GM18508 (cell line): ENCODE results near the gene B3GNT9.

ENCODE experiments used
- ATAC-seq: cut with Tn5 transposase; IDR thresholded peaks from one replicate; pipeline ENCODE4 v1.9.1; 2021; ENCODE audit warnings: moderate number of reproducible peaks; ENCODE audit not compliant: insufficient read depth, unreplicated experiment

B3GNT9 gene

GRCh38 chr16:67186550-67186950 is 35.8 kb upstream of the B3GNT9 start:
- ATAC-seq, result no peak

DNA sequence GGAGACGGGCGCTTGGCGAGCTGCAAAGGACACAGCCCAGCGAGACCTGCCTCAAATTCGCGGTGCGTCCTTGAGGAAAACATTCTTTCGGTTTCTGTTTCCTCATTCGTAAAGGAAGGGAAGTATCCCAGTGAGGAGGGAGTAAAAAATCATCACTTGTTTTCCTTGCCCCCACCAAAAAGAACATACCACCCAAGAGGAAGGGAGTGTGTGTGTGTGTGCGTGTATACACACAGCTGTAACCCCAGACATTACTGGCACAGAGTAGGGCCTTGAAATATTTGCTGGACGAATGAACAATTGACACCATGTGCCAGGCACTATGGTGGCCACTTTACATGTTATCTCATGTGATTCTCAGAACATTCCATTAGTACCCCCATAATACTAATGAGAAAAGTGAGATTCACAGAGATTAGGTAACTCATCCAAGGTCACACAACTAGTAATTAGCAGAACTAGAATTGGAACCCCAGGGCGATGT is 34.9 kb upstream of the B3GNT9 start:
- no peak for ATAC-seq

DNA sequence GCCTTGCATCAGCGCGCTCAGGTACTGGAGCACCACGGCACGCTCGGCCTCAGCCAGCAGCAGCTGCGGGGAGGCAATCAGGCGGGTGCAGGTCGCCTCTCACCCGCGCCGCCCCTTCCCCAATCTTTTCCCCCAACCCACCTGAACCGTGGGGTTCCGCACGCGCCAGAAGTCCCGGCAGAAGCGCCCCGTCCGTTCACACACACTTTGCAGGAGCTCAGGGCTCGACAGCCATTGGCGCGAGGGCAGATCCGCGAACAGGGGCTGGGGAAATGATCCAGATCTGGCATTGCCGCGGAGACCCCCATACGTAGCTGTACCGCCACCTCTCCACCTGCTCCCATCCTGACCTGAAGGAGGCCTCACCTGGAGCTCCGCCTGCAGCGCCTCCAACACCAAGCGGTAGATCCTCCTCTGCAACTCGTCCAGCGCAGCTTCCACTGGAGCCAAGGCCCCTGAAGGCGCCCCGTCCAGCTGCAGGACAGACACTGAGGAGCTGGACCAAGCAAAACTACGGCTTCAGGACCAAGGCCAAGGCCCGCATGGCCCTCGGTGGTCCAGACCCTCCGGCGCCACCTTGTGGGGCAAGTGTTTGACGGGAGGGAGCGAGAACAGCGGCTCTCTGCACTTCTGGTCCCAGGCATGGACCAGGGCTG is 34.3 kb upstream of the B3GNT9 start:
- no peak for ATAC-seq

DNA sequence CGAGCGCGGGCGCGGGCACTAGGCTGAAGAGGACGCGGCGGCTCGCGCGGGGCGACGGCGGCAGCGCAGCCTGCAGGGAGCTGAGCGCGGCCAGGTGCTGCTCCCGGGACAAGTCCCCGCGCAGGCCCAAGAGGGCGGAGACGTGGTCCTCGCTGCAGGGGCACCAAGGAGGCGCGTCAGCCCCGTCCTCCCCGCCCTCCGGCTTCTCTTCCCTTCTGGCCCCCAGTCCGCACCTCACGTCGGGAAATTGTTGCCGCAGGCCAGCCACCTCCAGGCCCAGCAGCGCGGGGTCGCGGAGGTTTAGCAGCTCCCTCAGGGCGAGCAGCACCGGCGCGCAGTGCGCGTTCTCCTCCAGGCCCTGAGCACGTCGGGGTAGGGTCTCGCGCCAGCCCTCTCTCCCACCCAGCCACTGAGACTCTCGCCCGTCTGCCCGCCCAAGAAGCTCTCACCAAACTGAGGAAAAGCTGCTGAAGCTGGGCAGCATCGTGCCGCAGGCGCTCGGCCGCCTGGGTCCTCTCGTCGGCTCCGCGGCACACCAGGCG is 33.7 kb upstream of the B3GNT9 start:
- no peak for ATAC-seq

- peak; percentile 81 for ATAC-seq
Observed at GRCh38 chr16:67183627-67184452, 33.0 kb upstream of the B3GNT9 start, which contains the start of gene MATCAP1. TSS of gene MATCAP1 (minus strand) at chr16:67183963. CDS start at chr16:67180610, 3,353 bp downstream.

- ATAC-seq, result no peak
Observed at GRCh38 chr16:67183284-67183626, 32.5 kb upstream of the B3GNT9 start.

GRCh38 chr16:67182288-67182687 is 31.5 kb upstream of the B3GNT9 start:
- no peak for ATAC-seq

DNA sequence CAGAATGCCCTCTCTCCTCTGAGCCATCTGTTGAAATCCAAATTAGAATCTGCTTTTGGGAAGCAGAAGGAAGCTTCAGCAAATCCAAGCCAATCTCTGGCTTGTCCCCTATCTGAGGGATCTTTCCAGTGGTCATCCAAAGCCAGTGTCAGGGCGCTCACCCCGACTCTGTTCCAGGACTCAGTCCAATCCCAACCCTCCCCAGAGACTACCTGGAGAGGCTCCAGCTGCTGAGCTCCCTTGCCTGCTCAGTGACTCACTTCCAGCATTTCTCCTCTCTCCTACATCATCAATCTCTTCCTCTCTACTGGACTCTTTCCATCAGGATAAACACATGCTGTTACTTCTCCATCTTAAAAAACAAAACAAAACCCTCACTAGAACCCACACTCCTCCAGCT is 30.5 kb upstream of the B3GNT9 start:
- ATAC-seq, result no peak

DNA sequence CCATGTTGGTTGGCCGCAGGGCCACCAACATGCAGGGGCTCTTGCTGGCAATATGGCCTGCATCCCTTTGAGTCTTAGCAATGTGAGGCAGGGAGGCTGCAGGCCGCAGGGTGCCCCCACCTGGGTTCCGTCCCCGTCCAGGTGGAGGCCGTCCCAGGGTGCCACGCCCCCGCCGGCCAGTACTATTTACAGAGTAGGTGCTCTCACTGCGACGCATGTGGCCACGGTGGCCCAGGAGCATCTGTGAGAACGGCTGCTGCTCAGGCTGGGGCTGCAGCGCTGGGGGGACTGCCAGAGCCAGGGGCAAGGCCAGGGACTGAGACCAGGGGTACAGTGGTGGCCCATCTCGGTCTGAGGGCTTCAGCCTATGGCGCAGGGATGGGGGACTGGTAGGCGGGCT is 29.4 kb upstream of the B3GNT9 start:
- no peak for ATAC-seq

- ATAC-seq, result no peak
Observed at GRCh38 chr16:67179421-67180080, 28.8 kb upstream of the B3GNT9 start.

GRCh38 chr16:67177743-67178699 is 27.2 kb upstream of the B3GNT9 start:
- no peak for ATAC-seq

- ATAC-seq, result no peak
Observed at GRCh38 chr16:67176662-67177061, 25.9 kb upstream of the B3GNT9 start.

GRCh38 chr16:67174706-67175231 is 24.0 kb upstream of the B3GNT9 start:
- ATAC-seq, result no peak

- ATAC-seq, result no peak
Observed at GRCh38 chr16:67173808-67174705, 23.3 kb upstream of the B3GNT9 start.

GRCh38 chr16:67173323-67173722 is 22.5 kb upstream of the B3GNT9 start:
- ATAC-seq, result no peak

DNA sequence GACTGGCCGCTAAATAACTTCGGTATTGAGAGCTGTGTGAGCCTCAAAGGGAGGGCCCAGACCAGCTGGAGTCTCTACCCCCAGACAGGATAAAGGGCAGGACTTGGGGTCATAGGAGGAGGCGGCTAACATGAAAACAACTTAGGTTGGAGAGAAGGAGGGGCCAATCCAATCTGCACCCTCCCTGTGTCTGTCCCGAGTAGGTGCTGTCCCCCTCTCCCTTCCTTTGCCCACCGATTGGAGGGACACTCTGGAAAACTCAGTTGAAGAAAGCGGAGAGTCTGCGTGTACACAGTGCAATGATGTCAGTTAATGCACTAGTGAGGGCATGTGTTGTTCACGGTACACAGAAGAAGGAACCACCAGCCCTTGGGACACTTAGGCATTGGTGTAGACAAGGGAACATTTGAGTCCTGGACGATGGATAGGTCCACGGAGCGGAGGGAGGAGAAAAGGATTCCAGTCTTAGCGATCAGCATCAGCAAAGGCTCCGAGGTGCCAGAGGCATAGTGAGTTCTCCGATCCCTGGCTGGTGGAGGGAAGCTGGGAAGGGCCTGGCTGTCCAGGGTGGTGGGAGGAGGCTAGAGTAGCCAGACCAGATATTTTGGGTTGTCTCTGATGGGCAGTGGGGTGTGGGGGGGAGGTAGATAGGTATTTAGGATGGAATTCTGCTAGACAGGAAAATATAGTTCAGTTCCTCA is 20.3 kb upstream of the B3GNT9 start:
- ATAC-seq, result no peak

DNA sequence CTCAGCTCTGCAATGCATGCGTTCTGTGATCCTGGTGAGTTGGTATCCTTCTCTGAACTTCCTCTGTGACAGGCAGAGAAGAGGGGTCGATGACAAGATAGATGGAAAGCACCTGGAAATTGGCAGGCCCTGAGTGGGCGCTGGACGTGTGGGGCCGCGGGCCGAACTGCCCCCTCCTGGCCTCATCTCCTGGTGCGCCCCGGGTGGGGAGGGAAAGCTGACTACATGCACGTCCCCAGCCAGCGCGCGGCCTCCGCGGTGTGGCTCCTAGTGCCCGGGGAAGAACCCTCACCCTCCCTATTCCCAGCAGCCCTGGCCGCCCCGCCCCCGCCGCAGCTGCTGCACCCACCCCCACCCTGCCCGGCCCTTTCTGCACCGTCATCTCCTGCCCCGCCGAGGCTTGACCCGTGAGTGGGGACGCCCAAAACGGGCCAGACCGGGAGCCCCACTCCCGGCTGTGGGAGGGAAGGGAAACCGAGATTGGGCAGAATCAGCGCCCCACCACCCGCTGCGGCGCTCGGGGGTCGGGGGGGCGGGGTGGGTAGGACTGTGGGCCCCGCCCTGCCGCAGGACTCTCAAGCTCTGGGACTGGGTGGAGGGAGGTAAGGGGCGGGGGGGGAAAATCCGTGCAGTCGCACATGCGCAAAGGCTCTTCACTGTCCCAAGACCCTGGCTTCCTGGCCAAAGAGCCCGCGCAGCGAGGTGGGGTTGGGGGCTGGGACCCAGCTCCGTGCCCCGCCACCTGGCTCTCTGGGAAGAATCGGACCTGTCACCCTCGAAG is 19.6 kb upstream of the B3GNT9 start, which contains the start of gene NOL3:
TSS of gene NOL3 (plus strand) at position 371 of the 781 bp plus-strand sequence.
- no peak for ATAC-seq
